ENCODE measurements around the gene PCBP4. TPM values are rescaled to one million over a fixed set of nuclear protein-coding genes. Genes with fewer than 3 reads are reported as not detected.

The PCBP4 gene
- total and polyA plus RNA-seq, 2 donors (not counting 1 experiment from before 2014, with no cell fraction given): 15.3 to 25.6 TPM

- Histone ChIP-seq H3K36me3 (replicated peaks in 1 of 2; ENCODE audit: control extremely low read depth in 1 of 2, control insufficient read depth in 1 of 2, extremely low read depth in 1 of 2, insufficient read depth in 2 of 2, low read length in 1 of 2) (no peaks in the 10 kb centered on the region), H4K20me1 (ENCODE audit: control insufficient read depth, insufficient read depth, low read length, poor library complexity, severe bottlenecking) (no peaks in the 10 kb centered on the region), H3K27ac (ENCODE audit: low read length in 2 of 2) (no peak overlapping the region), H3K27me3 (replicated peaks in 1 of 4; ENCODE audit: control extremely low read depth in 1 of 4, control insufficient read depth in 3 of 4, insufficient read depth in 4 of 4, low read length in 3 of 4) (peaks cover 0 to 7% (median 2%) of the 10 kb centered on the region in 4 experiments), H2AFZ (ENCODE audit: insufficient read depth, low read depth, low read length, poor library complexity, severe bottlenecking) (no peak overlapping the region), H3K4me1 (ENCODE audit: control insufficient read depth in 2 of 2, insufficient read depth in 2 of 2, low read length in 2 of 2) (peaks cover 6% of the 10 kb centered on the region in 2 donors), H3K4me2 (replicated peaks; ENCODE audit: low read depth, low read length, poor library complexity, severe bottlenecking) (no peak overlapping the region), H3K4me3 (ENCODE audit: control extremely low read depth in 1 of 5, extremely low read depth in 1 of 5, insufficient read depth in 1 of 5, low read depth in 2 of 5, low read length in 4 of 5) (no peak overlapping the region), H3K79me2 (ENCODE audit: control insufficient read depth, insufficient read depth, low read length) (no peaks in the 10 kb centered on the region), H3K9ac (ENCODE audit: low read length) (no peak overlapping the region), H3K9me3 (ENCODE audit: control extremely low read depth in 1 of 3, control insufficient read depth in 2 of 3, insufficient read depth in 1 of 3, low read length in 2 of 3) (no peaks in the 10 kb centered on the region)
- intact Hi-C loops (cut with micrococcal nuclease): no loop called here
- ChIA-PET POLR2A (no interaction called here), CTCF (no interaction called here)
- Mint-ChIP-seq H3K4me1 (peaks cover 8% of the 10 kb centered on the region), H3K9me3 (ENCODE audit: insufficient read depth) (no peaks in the 10 kb centered on the region), H3K27me3 (no peaks in the 10 kb centered on the region), H3K4me3 (no peak overlapping the region), H3K27ac (no peak overlapping the region)
- TF ChIP-seq, protein P1, sequence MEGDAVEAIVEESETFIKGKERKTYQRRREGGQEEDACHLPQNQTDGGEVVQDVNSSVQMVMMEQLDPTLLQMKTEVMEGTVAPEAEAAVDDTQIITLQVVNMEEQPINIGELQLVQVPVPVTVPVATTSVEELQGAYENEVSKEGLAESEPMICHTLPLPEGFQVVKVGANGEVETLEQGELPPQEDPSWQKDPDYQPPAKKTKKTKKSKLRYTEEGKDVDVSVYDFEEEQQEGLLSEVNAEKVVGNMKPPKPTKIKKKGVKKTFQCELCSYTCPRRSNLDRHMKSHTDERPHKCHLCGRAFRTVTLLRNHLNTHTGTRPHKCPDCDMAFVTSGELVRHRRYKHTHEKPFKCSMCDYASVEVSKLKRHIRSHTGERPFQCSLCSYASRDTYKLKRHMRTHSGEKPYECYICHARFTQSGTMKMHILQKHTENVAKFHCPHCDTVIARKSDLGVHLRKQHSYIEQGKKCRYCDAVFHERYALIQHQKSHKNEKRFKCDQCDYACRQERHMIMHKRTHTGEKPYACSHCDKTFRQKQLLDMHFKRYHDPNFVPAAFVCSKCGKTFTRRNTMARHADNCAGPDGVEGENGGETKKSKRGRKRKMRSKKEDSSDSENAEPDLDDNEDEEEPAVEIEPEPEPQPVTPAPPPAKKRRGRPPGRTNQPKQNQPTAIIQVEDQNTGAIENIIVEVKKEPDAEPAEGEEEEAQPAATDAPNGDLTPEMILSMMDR (IDR thresholded peaks at IDR 0.05): no peak
- no peak for TF ChIP-seq EZH2 (IDR thresholded peaks at IDR 0.05; ENCODE audit: borderline replicate concordance, insufficient read depth, low read depth, low read length, poor library complexity, severe bottlenecking)
- ATAC-seq (ENCODE audit: low read depth) (no peak), DNase-seq (no peak)
- 92% methylated on average over 18 of the region's 18 CpGs for WGBS (ENCODE audit: insufficient coverage)
Measured at GRCh38 chr3:51961011-51961410, 6.2 kb downstream of the PCBP4 start.

DNA sequence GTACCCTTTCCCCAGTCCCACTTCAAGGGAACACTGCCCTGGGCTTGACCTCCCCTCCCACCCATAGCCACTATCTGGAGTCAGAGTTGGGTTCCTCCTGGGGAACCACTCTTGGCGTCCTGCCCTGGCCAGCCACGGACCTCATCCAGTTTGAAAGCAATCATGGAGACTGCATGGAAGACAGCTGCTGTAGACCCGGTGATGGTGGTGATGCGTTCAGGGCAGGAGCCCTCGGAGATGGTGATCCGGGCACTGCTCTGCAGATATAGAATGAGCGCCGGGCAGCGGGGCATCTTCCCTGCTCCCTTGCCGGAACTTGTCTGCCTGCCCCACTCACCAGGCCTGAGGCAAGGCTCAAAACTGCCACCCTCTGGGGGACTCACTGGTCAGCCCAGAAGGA lies 6.9 kb downstream of the PCBP4 start:
- Mint-ChIP-seq H3K4me1 (peaks cover 7% of the 10 kb centered on the region), H3K27me3 (no peaks in the 10 kb centered on the region)
- CTCF ChIA-PET: no interaction called here

More for the DNA sequence above, 6.9 kb downstream of the PCBP4 start:
- H4K20me1 ChIP-seq (ENCODE audit: control insufficient read depth, insufficient read depth, low read length, poor library complexity, severe bottlenecking): no peaks in the 10 kb centered on the region
- H3K27ac ChIP-seq (ENCODE audit: low read length in 2 of 2): no peak overlapping the region
- intact Hi-C loops (cut with micrococcal nuclease): no loop called here
- POLR2A ChIA-PET: interaction anchor here (1.3 kb wide), 1 partner anchor 9 kb away, joined by 3 read pairs; no protein-coding TSS in a partner anchor
- TF ChIP-seq EZH2 (IDR thresholded peaks at IDR 0.05; ENCODE audit: borderline replicate concordance, insufficient read depth, low read depth, low read length, poor library complexity, severe bottlenecking): no peak
- no peaks in the 10 kb centered on the region for H3K36me3 ChIP-seq (replicated peaks in 1 of 2; ENCODE audit: control extremely low read depth in 1 of 2, control insufficient read depth in 1 of 2, extremely low read depth in 1 of 2, insufficient read depth in 2 of 2, low read length in 1 of 2)
- 95% methylated on average over 10 of the region's 10 CpGs for WGBS (ENCODE audit: insufficient coverage)
- no peak overlapping the region for H3K27ac Mint-ChIP-seq
- no peak for ATAC-seq (ENCODE audit: low read depth)
- no peaks in the 10 kb centered on the region for H3K79me2 ChIP-seq (ENCODE audit: control insufficient read depth, insufficient read depth, low read length)
- no peak overlapping the region for H3K4me3 ChIP-seq (ENCODE audit: control extremely low read depth in 1 of 5, extremely low read depth in 1 of 5, insufficient read depth in 1 of 5, low read depth in 2 of 5, low read length in 4 of 5)
- H3K27me3 ChIP-seq (replicated peaks in 1 of 4; ENCODE audit: control extremely low read depth in 1 of 4, control insufficient read depth in 3 of 4, insufficient read depth in 4 of 4, low read length in 3 of 4): peaks cover 0 to 10% (median 4%) of the 10 kb centered on the region in 4 experiments
- H2AFZ ChIP-seq (ENCODE audit: insufficient read depth, low read depth, low read length, poor library complexity, severe bottlenecking): no peak overlapping the region
- no peak overlapping the region for H3K9ac ChIP-seq (ENCODE audit: low read length)
- no peak for DNase-seq
- H3K4me2 ChIP-seq (replicated peaks; ENCODE audit: low read depth, low read length, poor library complexity, severe bottlenecking): no peak overlapping the region
- H3K9me3 ChIP-seq (ENCODE audit: control extremely low read depth in 1 of 3, control insufficient read depth in 2 of 3, insufficient read depth in 1 of 3, low read length in 2 of 3): peaks cover 0 to 2% (median 0%) of the 10 kb centered on the region in 3 donors
- no peaks in the 10 kb centered on the region for H3K9me3 Mint-ChIP-seq (ENCODE audit: insufficient read depth)
- no peak overlapping the region for H3K4me3 Mint-ChIP-seq
- H3K4me1 ChIP-seq (ENCODE audit: control insufficient read depth in 2 of 2, insufficient read depth in 2 of 2, low read length in 2 of 2): peaks cover 7 to 8% of the 10 kb centered on the region in 2 donors

Measured in B cell (primary cell).